GM23338 (cell line): ENCODE results near the gene RENBP. TPM values are rescaled to one million over a fixed set of nuclear protein-coding genes. Genes with fewer than 3 reads are reported as not detected.

Experiments used
- ATAC-seq: fragments of 200-7000 bp; cut with Tn5 transposase; 3 replicates; pipeline ENCODE4 v1.9.1; 2020
- DNase-seq: peaks from one replicate; pipeline ENCODE4 v3.0.0-alpha.2; 2015; ENCODE audit warnings: low spot score
- H2AFZ ChIP-seq: fragments of 200-600 bp; sonication (generic); 2 replicates; pipeline ENCODE4 v1.8.0; 2016; ENCODE audit warnings: antibody characterized with exemption, mild to moderate bottlenecking, moderate library complexity
- H3F3A ChIP-seq: fragments of 200-600 bp; sonication (generic); replicated peaks from 2 replicates; pipeline ENCODE4 v1.8.0; 2017; ENCODE audit warnings: antibody characterized with exemption, mixed run types, low read depth
- H3K27ac ChIP-seq: fragments of 200-600 bp; sonication (generic); 2 replicates; pipeline ENCODE4 v1.6.1; 2016; ENCODE audit warnings: low read depth
- H3K27me3 ChIP-seq: fragments of 200-600 bp; sonication (generic); 2 replicates; pipeline ENCODE4 v1.8.0; 2016; ENCODE audit warnings: mild to moderate bottlenecking, mixed run types, moderate library complexity; ENCODE audit not compliant: insufficient read depth
- H3K36me3 ChIP-seq: fragments of 200-600 bp; sonication (generic); 2 replicates; pipeline ENCODE4 v1.8.0; 2016; ENCODE audit warnings: mild to moderate bottlenecking; ENCODE audit not compliant: insufficient read depth
- H3K4me1 ChIP-seq: fragments of 200-600 bp; sonication (generic); 2 replicates; pipeline ENCODE4 v1.8.0; 2016; ENCODE audit warnings: mild to moderate bottlenecking, moderate library complexity; ENCODE audit not compliant: insufficient read depth
- H3K4me2 ChIP-seq: fragments of 200-600 bp; sonication (generic); 2 replicates; pipeline ENCODE4 v1.7.1; 2017; ENCODE audit warnings: mixed run types
- H3K4me3 ChIP-seq: fragments of 200-600 bp; sonication (generic); 2 replicates; pipeline ENCODE4 v1.6.1; 2016; ENCODE audit warnings: mixed run types
- H3K79me2 ChIP-seq: fragments of 200-600 bp; sonication (generic); replicated peaks from 2 replicates; pipeline ENCODE4 v1.8.0; 2017; ENCODE audit warnings: mild to moderate bottlenecking; ENCODE audit not compliant: insufficient read depth
- H3K9me2 ChIP-seq: fragments of 200-600 bp; sonication (generic); 2 replicates; pipeline ENCODE4 v1.8.0; 2017; ENCODE audit not compliant: insufficient read depth
- H4K20me1 ChIP-seq: fragments of 200-600 bp; sonication (generic); replicated peaks from 2 replicates; pipeline ENCODE4 v1.8.0; 2017; ENCODE audit warnings: mild to moderate bottlenecking; ENCODE audit not compliant: insufficient read depth
- H3K27ac Mint-ChIP-seq: 2 replicates; pipeline ENCODE4 v1.8.0; 2020; ENCODE audit warnings: inconsistent platforms, mild to moderate bottlenecking, moderate library complexity, mixed read lengths
- H3K27me3 Mint-ChIP-seq: 3 replicates; pipeline ENCODE4 v1.8.0; 2022; ENCODE audit warnings: low read depth, mild to moderate bottlenecking, moderate library complexity, mixed read lengths, inconsistent platforms; ENCODE audit not compliant: insufficient read depth, poor library complexity
- H3K36me3 Mint-ChIP-seq: 3 replicates; pipeline ENCODE4 v1.8.0; 2021; ENCODE audit warnings: low read depth, mild to moderate bottlenecking, inconsistent platforms, moderate library complexity, mixed read lengths
- H3K4me1 Mint-ChIP-seq: 3 replicates; pipeline ENCODE4 v1.8.0; 2020; ENCODE audit warnings: mild to moderate bottlenecking, inconsistent platforms, mixed read lengths
- H3K4me3 Mint-ChIP-seq: 3 replicates; pipeline ENCODE4 v1.8.0; 2021; ENCODE audit warnings: moderate library complexity, mild to moderate bottlenecking, inconsistent platforms, mixed read lengths
- H3K9me3 Mint-ChIP-seq: 3 replicates; pipeline ENCODE4 v1.8.0; 2020; ENCODE audit warnings: moderate library complexity, mild to moderate bottlenecking, inconsistent platforms, mixed read lengths
- CREB1 ChIP-seq: fragments of 250-450 bp; sonication (Bioruptor Pico); IDR thresholded peaks from 2 replicates; pipeline ENCODE4 v1.5.0; 2020; ENCODE audit warnings: low read depth, mild to moderate bottlenecking, moderate library complexity
- EZH2phosphoT487 ChIP-seq: fragments of 200-600 bp; sonication (generic); IDR thresholded peaks from one replicate; pipeline ENCODE4 v1.8.1; 2018; ENCODE audit warnings: antibody characterized with exemption; ENCODE audit not compliant: unreplicated experiment
- JUNB ChIP-seq: IDR thresholded peaks from one replicate; pipeline ENCODE4 v1.6.1; 2016; ENCODE audit warnings: antibody characterized with exemption; ENCODE audit not compliant: unreplicated experiment
- NANOG ChIP-seq: IDR thresholded peaks from 2 replicates; pipeline ENCODE4 v1.6.1; 2016; ENCODE audit warnings: antibody characterized with exemption, borderline replicate concordance
- POLR2AphosphoS5 ChIP-seq: IDR thresholded peaks from 2 replicates; pipeline ENCODE4 v1.6.1; 2016; ENCODE audit warnings: antibody characterized with exemption, low read depth
- polyA plus RNA-seq: library from polyadenylated mRNA; unstranded; fragments of >200 nt; fragmentation: Nextera tagmentation; extraction: Ambion mirVana; gene quantifications from 2 replicates; pipeline ENCODE4 v1.2.1, GENCODE V29; 2016
- total RNA-seq: library from RNA; depleted of rRNA; stranded (reverse); fragments of >200 nt; shearing (Covaris generic); gene quantifications from 2 replicates; pipeline ENCODE4 v1.2.3, GENCODE V29; 2014
- TF ChIP-seq, protein P1 (sequence below): IDR thresholded peaks from one replicate; pipeline ENCODE4 v1.6.1; 2018; ENCODE audit warnings: antibody characterized with exemption; ENCODE audit not compliant: unreplicated experiment
- TF ChIP-seq, protein P2 (sequence below): fragments of 250-450 bp; sonication (Bioruptor Pico); IDR thresholded peaks from 2 replicates; pipeline ENCODE4 v1.5.0; 2020; ENCODE audit warnings: mild to moderate bottlenecking, moderate library complexity

RENBP gene
- total and polyA plus RNA-seq, 2 experiments from 2014 or later = 2.0 to 10.3 TPM

DNA sequence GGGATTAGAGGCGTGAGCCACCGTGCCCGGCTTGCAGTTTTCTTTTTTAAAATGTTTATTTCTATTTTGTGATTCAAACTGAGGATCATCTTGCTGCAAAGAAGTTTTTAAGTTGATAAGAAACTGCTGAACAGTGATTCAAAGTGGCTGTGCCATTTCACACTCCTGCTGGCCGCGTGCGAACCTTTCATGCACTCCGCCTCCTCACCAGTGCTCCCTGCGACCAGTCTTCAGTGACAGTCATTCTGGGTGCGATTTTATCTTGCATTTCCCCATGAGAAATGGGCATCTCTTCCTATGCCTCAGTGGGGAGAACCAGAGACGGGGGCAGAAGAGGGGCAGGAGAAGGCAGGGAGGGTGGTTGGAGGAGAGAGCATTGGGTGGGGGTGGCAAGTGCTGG is 49.5 kb upstream of the RENBP start (continued):
- TF ChIP-seq, protein P1, sequence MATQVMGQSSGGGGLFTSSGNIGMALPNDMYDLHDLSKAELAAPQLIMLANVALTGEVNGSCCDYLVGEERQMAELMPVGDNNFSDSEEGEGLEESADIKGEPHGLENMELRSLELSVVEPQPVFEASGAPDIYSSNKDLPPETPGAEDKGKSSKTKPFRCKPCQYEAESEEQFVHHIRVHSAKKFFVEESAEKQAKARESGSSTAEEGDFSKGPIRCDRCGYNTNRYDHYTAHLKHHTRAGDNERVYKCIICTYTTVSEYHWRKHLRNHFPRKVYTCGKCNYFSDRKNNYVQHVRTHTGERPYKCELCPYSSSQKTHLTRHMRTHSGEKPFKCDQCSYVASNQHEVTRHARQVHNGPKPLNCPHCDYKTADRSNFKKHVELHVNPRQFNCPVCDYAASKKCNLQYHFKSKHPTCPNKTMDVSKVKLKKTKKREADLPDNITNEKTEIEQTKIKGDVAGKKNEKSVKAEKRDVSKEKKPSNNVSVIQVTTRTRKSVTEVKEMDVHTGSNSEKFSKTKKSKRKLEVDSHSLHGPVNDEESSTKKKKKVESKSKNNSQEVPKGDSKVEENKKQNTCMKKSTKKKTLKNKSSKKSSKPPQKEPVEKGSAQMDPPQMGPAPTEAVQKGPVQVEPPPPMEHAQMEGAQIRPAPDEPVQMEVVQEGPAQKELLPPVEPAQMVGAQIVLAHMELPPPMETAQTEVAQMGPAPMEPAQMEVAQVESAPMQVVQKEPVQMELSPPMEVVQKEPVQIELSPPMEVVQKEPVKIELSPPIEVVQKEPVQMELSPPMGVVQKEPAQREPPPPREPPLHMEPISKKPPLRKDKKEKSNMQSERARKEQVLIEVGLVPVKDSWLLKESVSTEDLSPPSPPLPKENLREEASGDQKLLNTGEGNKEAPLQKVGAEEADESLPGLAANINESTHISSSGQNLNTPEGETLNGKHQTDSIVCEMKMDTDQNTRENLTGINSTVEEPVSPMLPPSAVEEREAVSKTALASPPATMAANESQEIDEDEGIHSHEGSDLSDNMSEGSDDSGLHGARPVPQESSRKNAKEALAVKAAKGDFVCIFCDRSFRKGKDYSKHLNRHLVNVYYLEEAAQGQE = no peak
- TF ChIP-seq CREB1 (CRISPR knock-in tag) = no peak

DNA sequence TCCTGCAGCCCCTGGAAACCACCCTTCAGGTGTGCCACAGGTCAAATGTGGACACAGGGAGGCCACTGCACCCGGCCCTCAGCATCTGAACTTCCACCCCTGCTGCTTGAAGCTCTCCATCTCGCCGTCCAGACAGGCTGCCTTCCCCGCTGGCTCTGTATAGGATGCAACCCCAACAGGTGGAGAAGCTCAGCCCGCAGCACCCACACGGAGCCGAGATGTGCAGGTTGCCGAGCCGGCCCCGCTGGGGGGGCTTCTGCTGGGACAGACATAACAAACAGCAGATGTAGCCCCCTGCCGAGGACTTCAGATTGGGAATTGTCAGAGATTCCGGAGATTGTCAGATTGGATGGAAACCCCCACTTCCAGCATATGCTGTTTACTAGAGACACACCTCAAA is 48.6 kb upstream of the RENBP start:
- Mint-ChIP-seq H3K27ac (no peak overlapping the region), H3K27me3 (no peaks in the 10 kb centered on the region), H3K36me3 (no peaks in the 10 kb centered on the region), H3K4me3 (no peak overlapping the region), H3K9me3 (no peaks in the 10 kb centered on the region), H3K4me1 (no peaks in the 10 kb centered on the region)
- H3K4me3 ChIP-seq = no peak overlapping the region
- TF ChIP-seq NANOG = no peak
- no peak for TF ChIP-seq POLR2AphosphoS5
- TF ChIP-seq, protein P2, sequence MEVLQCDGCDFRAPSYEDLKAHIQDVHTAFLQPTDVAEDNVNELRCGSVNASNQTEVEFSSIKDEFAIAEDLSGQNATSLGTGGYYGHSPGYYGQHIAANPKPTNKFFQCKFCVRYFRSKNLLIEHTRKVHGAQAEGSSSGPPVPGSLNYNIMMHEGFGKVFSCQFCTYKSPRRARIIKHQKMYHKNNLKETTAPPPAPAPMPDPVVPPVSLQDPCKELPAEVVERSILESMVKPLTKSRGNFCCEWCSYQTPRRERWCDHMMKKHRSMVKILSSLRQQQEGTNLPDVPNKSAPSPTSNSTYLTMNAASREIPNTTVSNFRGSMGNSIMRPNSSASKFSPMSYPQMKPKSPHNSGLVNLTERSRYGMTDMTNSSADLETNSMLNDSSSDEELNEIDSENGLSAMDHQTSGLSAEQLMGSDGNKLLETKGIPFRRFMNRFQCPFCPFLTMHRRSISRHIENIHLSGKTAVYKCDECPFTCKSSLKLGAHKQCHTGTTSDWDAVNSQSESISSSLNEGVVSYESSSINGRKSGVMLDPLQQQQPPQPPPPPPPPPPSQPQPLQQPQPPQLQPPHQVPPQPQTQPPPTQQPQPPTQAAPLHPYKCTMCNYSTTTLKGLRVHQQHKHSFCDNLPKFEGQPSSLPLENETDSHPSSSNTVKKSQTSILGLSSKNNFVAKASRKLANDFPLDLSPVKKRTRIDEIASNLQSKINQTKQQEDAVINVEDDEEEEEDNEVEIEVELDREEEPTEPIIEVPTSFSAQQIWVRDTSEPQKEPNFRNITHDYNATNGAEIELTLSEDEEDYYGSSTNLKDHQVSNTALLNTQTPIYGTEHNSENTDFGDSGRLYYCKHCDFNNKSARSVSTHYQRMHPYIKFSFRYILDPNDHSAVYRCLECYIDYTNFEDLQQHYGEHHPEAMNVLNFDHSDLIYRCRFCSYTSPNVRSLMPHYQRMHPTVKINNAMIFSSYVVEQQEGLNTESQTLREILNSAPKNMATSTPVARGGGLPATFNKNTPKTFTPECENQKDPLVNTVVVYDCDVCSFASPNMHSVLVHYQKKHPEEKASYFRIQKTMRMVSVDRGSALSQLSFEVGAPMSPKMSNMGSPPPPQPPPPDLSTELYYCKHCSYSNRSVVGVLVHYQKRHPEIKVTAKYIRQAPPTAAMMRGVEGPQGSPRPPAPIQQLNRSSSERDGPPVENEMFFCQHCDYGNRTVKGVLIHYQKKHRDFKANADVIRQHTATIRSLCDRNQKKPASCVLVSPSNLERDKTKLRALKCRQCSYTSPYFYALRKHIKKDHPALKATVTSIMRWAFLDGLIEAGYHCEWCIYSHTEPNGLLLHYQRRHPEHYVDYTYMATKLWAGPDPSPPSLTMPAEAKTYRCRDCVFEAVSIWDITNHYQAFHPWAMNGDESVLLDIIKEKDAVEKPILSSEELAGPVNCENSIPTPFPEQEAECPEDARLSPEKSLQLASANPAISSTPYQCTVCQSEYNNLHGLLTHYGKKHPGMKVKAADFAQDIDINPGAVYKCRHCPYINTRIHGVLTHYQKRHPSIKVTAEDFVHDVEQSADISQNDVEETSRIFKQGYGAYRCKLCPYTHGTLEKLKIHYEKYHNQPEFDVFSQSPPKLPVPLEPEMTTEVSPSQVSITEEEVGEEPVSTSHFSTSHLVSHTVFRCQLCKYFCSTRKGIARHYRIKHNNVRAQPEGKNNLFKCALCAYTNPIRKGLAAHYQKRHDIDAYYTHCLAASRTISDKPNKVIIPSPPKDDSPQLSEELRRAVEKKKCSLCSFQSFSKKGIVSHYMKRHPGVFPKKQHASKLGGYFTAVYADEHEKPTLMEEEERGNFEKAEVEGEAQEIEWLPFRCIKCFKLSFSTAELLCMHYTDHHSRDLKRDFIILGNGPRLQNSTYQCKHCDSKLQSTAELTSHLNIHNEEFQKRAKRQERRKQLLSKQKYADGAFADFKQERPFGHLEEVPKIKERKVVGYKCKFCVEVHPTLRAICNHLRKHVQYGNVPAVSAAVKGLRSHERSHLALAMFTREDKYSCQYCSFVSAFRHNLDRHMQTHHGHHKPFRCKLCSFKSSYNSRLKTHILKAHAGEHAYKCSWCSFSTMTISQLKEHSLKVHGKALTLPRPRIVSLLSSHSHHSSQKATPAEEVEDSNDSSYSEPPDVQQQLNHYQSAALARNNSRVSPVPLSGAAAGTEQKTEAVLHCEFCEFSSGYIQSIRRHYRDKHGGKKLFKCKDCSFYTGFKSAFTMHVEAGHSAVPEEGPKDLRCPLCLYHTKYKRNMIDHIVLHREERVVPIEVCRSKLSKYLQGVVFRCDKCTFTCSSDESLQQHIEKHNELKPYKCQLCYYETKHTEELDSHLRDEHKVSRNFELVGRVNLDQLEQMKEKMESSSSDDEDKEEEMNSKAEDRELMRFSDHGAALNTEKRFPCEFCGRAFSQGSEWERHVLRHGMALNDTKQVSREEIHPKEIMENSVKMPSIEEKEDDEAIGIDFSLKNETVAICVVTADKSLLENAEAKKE = no peak
- TF ChIP-seq CREB1 (CRISPR knock-in tag) = no peak
- no peak for TF ChIP-seq JUNB
- no peak for TF ChIP-seq EZH2phosphoT487
- no peaks in the 10 kb centered on the region for H3K4me1 ChIP-seq
- no peak overlapping the region for H2AFZ ChIP-seq
- no peaks in the 10 kb centered on the region for H3K9me2 ChIP-seq
- no peak overlapping the region for H3K27ac ChIP-seq
- H3K4me2 ChIP-seq = no peak overlapping the region
- H3K36me3 ChIP-seq = no peaks in the 10 kb centered on the region
- H4K20me1 ChIP-seq = no peaks in the 10 kb centered on the region
- H3K27me3 ChIP-seq = no peaks in the 10 kb centered on the region
- DNase-seq (no peak), ATAC-seq (no peak)
- H3F3A ChIP-seq = no peaks in the 10 kb centered on the region
- H3K79me2 ChIP-seq = no peaks in the 10 kb centered on the region
